Liver (tissue), 9 donors: ENCODE data around the gene THAP9. TPM values are rescaled to one million over a fixed set of nuclear protein-coding genes. Genes with fewer than 3 reads are reported as not detected.
"Not testable (repeated sequence)": the region's sequence is repeated elsewhere in the genome, so short reads cannot be mapped to it uniquely, and the experiment has no call there.

Experiments used
- DNase-seq: peaks from one replicate; pipeline ENCODE4 v3.0.0-alpha.2; 2017; ENCODE audit warnings: low spot score
- H3K27ac ChIP-seq, 2 donors: one replicate each; pipeline ENCODE4 v1.7.0; 2013; ENCODE audit warnings: inconsistent platforms in 2 of 2, low read length in 2 of 2, control low read depth in 1 of 2, low read depth in 1 of 2, mild to moderate bottlenecking in 1 of 2
- H3K27me3 ChIP-seq, 4 donors: one replicate each; pipeline versions ENCODE4 v1.6.1 to v1.7.0; 2013; ENCODE audit warnings: low read length in 3 of 4, inconsistent platforms in 1 of 4, mild to moderate bottlenecking in 1 of 4, moderate library complexity in 1 of 4; ENCODE audit not compliant: control insufficient read depth in 4 of 4, insufficient read depth in 4 of 4
- H3K36me3 ChIP-seq, 4 donors: one replicate each; pipeline versions ENCODE4 v1.6.1 to v1.7.0; 2013; ENCODE audit warnings: low read length in 3 of 4, mild to moderate bottlenecking in 3 of 4, low read depth in 1 of 4, moderate library complexity in 1 of 4; ENCODE audit not compliant: control insufficient read depth in 4 of 4, insufficient read depth in 3 of 4
- H3K4me1 ChIP-seq, 4 donors: one replicate each; pipeline versions ENCODE4 v1.6.1 to v1.7.0; 2013; ENCODE audit warnings: low read length in 3 of 4, mild to moderate bottlenecking in 3 of 4, moderate library complexity in 1 of 4; ENCODE audit not compliant: control insufficient read depth in 4 of 4, insufficient read depth in 4 of 4
- H3K4me3 ChIP-seq, 3 donors: one replicate each; pipeline versions ENCODE4 v1.6.1 to v1.7.0; 2013; ENCODE audit warnings: low read length in 3 of 3, control low read depth in 1 of 3, low read depth in 1 of 3, mild to moderate bottlenecking in 1 of 3
- H3K9ac ChIP-seq, 2 donors: one replicate each; pipeline ENCODE4 v1.7.0; 2013; ENCODE audit warnings: low read length in 2 of 2, mild to moderate bottlenecking in 2 of 2, moderate library complexity in 2 of 2, control low read depth in 1 of 2, low read depth in 1 of 2
- H3K9me3 ChIP-seq, 4 donors: one replicate each; pipeline versions ENCODE4 v1.6.1 to v1.7.0; 2013; ENCODE audit warnings: low read length in 3 of 4; ENCODE audit not compliant: control insufficient read depth in 4 of 4
- ATF3 ChIP-seq: IDR thresholded peaks from 2 replicates; pipeline ENCODE4 v1.6.1; 2016; ENCODE audit warnings: antibody characterized with exemption
- CTCF ChIP-seq: fragments of 150-350 bp; IDR thresholded peaks from 2 replicates; pipeline ENCODE4 v1.5.1; 2017; ENCODE audit warnings: improper control_type of control experiment, low read depth, low read length; ENCODE audit not compliant: missing input control
- EGR1 ChIP-seq, 2 donors: IDR thresholded peaks; 2 replicates each; pipeline ENCODE4 v1.6.1; 2016 to 2018; ENCODE audit warnings: antibody characterized with exemption in 2 of 2, low read depth in 2 of 2
- FOXA1 ChIP-seq: IDR thresholded peaks from 2 replicates; pipeline ENCODE4 v1.6.1; 2016; ENCODE audit warnings: antibody characterized with exemption
- FOXA2 ChIP-seq: IDR thresholded peaks from 2 replicates; pipeline ENCODE4 v1.6.1; 2016; ENCODE audit warnings: antibody characterized with exemption
- GABPA ChIP-seq, 2 donors: IDR thresholded peaks in 1 of 2; conservative IDR thresholded peaks in 1 of 2; 2 replicates each; pipeline ENCODE4 v1.6.1; 2016; ENCODE audit warnings: antibody characterized with exemption in 2 of 2, mild to moderate bottlenecking in 1 of 2, moderate library complexity in 1 of 2
- HNF4A ChIP-seq, 2 donors: conservative IDR thresholded peaks; 2 replicates each; pipeline ENCODE4 v1.6.1; 2016; ENCODE audit warnings: antibody characterized with exemption in 2 of 2, mild to moderate bottlenecking in 2 of 2
- HNF4G ChIP-seq: IDR thresholded peaks from 2 replicates; pipeline ENCODE4 v1.6.1; 2016; ENCODE audit warnings: antibody characterized with exemption
- JUND ChIP-seq, 2 donors: IDR thresholded peaks; 2 replicates each; pipeline ENCODE4 v1.6.1; 2016; ENCODE audit warnings: antibody characterized with exemption in 2 of 2
- MAX ChIP-seq: IDR thresholded peaks from 2 replicates; pipeline ENCODE4 v1.6.1; 2016; ENCODE audit warnings: antibody characterized with exemption
- NR2F2 ChIP-seq: IDR thresholded peaks from 2 replicates; pipeline ENCODE4 v1.6.1; 2016; ENCODE audit warnings: antibody characterized with exemption
- RAD21 ChIP-seq, 2 donors: IDR thresholded peaks; 2 replicates each; pipeline ENCODE4 v1.6.1; 2016; ENCODE audit warnings: antibody characterized with exemption in 2 of 2, mild to moderate bottlenecking in 2 of 2
- RXRA ChIP-seq, 2 donors: IDR thresholded peaks; 2 replicates each; pipeline ENCODE4 v1.6.1; 2017 to 2018; ENCODE audit warnings: antibody characterized with exemption in 2 of 2, mild to moderate bottlenecking in 1 of 2
- SP1 ChIP-seq: IDR thresholded peaks from 2 replicates; pipeline ENCODE4 v1.6.1; 2018; ENCODE audit warnings: antibody characterized with exemption, mild to moderate bottlenecking
- TAF1 ChIP-seq: conservative IDR thresholded peaks from 2 replicates; pipeline ENCODE4 v1.6.1; 2016; ENCODE audit warnings: antibody characterized with exemption, mild to moderate bottlenecking
- YY1 ChIP-seq: IDR thresholded peaks from 2 replicates; pipeline ENCODE4 v1.6.1; 2016; ENCODE audit warnings: antibody characterized with exemption, mild to moderate bottlenecking
- WGBS: extraction: QIAGEN DNeasy Blood & Tissue Kit; methylation state at CpG from one replicate; pipeline ENCODE4 v1.1.7; 2013; 5-methylcytosine and 5-hydroxymethylcytosine counted together
- polyA plus RNA-seq, 2 donors: library from polyadenylated mRNA; stranded (reverse) in 1 of 2; unstranded in 1 of 2; fragments of 200-250 nt in 1 of 2; fragments of >200 nt in 1 of 2; fragmentation: Nextera tagmentation in 1 of 2; extraction: Ambion mirVana in 1 of 2; gene quantifications; one replicate each; pipeline versions ENCODE4 v1.2.1 to v1.2.3, GENCODE V29; 2013 to 2015
- total RNA-seq, 2 donors: library from RNA; depleted of rRNA; stranded (reverse); fragments of >200 nt; gene quantifications; one replicate each; pipeline ENCODE4 v1.2.3, GENCODE V29; 2014
- donor health status: healthy.
- donor health status: healthy.
- donor health status: healthy.
- donor health status: healthy.
- donor health status: healthy.

The THAP9 gene
- total and polyA plus RNA-seq, 4 donors = 1.1 to 5.9 (median 3.4) TPM

- peak; percentile 25 to 39 for TF ChIP-seq GABPA (IDR thresholded peaks at IDR 0.05 in 1 of 2, conservative IDR thresholded peaks at IDR 0.05 in 1 of 2)
- TF ChIP-seq EGR1 (IDR thresholded peaks at IDR 0.05; ENCODE audit: low read depth in 2 of 2) = no peak
- TF ChIP-seq RXRA (IDR thresholded peaks at IDR 0.05) = no peak
- TF ChIP-seq FOXA1 = no peak
- Histone ChIP-seq H3K4me3 (no peak overlapping the region), H3K27ac (peak overlapping the region in 1 of 2 donors; percentile 41), H3K27me3 (no peaks in the 10 kb centered on the region), H3K9me3 (no peaks in the 10 kb centered on the region), H3K9ac (no peak overlapping the region), H3K4me1 (no peaks in the 10 kb centered on the region), H3K36me3 (peaks cover 17 to 69% (median 59%) of the 10 kb centered on the region in 4 donors)
- DNase-seq = no peak
- WGBS = 35% methylated on average over 1 of the region's 1 CpG
Measured at GRCh38 chr4:82865592-82865991, 34.9 kb upstream of the THAP9 start.

GRCh38 chr4:82866033-82866432, 34.5 kb upstream of the THAP9 start:
- not testable (repeated sequence) for H3K9me3 ChIP-seq, H3K27me3 ChIP-seq, H3K9ac ChIP-seq, H3K4me3 ChIP-seq, DNase-seq, H3K4me1 ChIP-seq
- H3K27ac ChIP-seq = peak overlapping the region in 1 of 2 donors; percentile 41
- H3K36me3 ChIP-seq = peaks cover 17 to 72% (median 63%) of the 10 kb centered on the region in 4 donors
- WGBS = 85% methylated on average over 6 of the region's 6 CpGs

- Histone ChIP-seq H3K4me1 (no peaks in the 10 kb centered on the region), H3K9me3 (no peaks in the 10 kb centered on the region), H3K27me3 (no peaks in the 10 kb centered on the region), H3K36me3 (peaks cover 17 to 73% (median 66%) of the 10 kb centered on the region in 4 donors), H3K9ac (no peak overlapping the region), H3K4me3 (no peak overlapping the region), H3K27ac (no peak overlapping the region)
- TF ChIP-seq FOXA2 = no peak
- TF ChIP-seq NR2F2 = no peak
- TF ChIP-seq RAD21 (IDR thresholded peaks at IDR 0.05) = no peak
- no peak for TF ChIP-seq ATF3
- no peak for TF ChIP-seq MAX
- no peak for TF ChIP-seq JUND (IDR thresholded peaks at IDR 0.05)
- TF ChIP-seq RXRA (IDR thresholded peaks at IDR 0.05) = no peak
- 88% methylated on average over 8 of the region's 8 CpGs for WGBS
- DNase-seq = no peak
Measured at GRCh38 chr4:82866706-82867385, 33.7 kb upstream of the THAP9 start.

- peaks cover 20 to 70% (median 62%) of the 10 kb centered on the region in 4 donors for H3K36me3 ChIP-seq
- H3K27ac ChIP-seq = no peak overlapping the region
- no peak for DNase-seq
- no peak overlapping the region for H3K4me3 ChIP-seq
- H3K27me3 ChIP-seq = no peaks in the 10 kb centered on the region
- H3K9ac ChIP-seq = no peak overlapping the region
- TF ChIP-seq FOXA2 (no peak), ATF3 (no peak), HNF4A (conservative IDR thresholded peaks at IDR 0.05) (no peak), YY1 (no peak), GABPA (IDR thresholded peaks at IDR 0.05 in 1 of 2, conservative IDR thresholded peaks at IDR 0.05 in 1 of 2) (no peak), JUND (IDR thresholded peaks at IDR 0.05) (no peak), CTCF (no peak), EGR1 (IDR thresholded peaks at IDR 0.05; ENCODE audit: low read depth in 2 of 2) (no peak), HNF4G (no peak), NR2F2 (no peak), TAF1 (no peak), SP1 (no peak), MAX (no peak), RAD21 (IDR thresholded peaks at IDR 0.05) (no peak)
- H3K9me3 ChIP-seq = no peaks in the 10 kb centered on the region
- H3K4me1 ChIP-seq = no peaks in the 10 kb centered on the region
- 98% methylated on average over 5 of the region's 5 CpGs for WGBS
Measured at GRCh38 chr4:82868572-82868971, 32.0 kb upstream of the THAP9 start.
